Left lobe of liver (tissue), 2 donors: Measurements from ENCODE around the gene ATRNL1. TPM values are rescaled to one million over a fixed set of nuclear protein-coding genes. Genes with fewer than 3 reads are reported as not detected.
"Not testable (repeated sequence)": the region's sequence is repeated elsewhere in the genome, so short reads cannot be mapped to it uniquely, and the experiment has no call there.

ENCODE experiments used
- ATAC-seq: fragments of 200-7000 bp; cut with Tn5 transposase; one replicate; pipeline ENCODE4 v1.9.1; 2020; ENCODE audit warnings: mild to moderate bottlenecking, moderate library complexity
- DNase-seq: peaks from one replicate; pipeline ENCODE4 v3.0.0-alpha.2; 2020; ENCODE audit warnings: low spot score
- total RNA-seq: library from RNA; stranded (reverse); gene quantifications from one replicate; pipeline ENCODE4 v1.2.1, GENCODE V29; 2021
- donor health status: DM: no; HTN: no; CAD: no; lungs with moderate emphysema.
- donor health status: DM: no; HTN: yes; CAD: no.

Gene ATRNL1
- total RNA-seq, 1 donor from 2014 or later, result 1.3 TPM

GRCh38 chr10:115214829-115215228 lies 121.7 kb downstream of the ATRNL1 start:
- DNase-seq (no peak), ATAC-seq (no peak)

GRCh38 chr10:115219203-115219602 lies 126.0 kb downstream of the ATRNL1 start:
- no peak for DNase-seq
- no peak for ATAC-seq

GRCh38 chr10:115222039-115222438 lies 128.9 kb downstream of the ATRNL1 start:
- DNase-seq (no peak), ATAC-seq (no peak)

DNA sequence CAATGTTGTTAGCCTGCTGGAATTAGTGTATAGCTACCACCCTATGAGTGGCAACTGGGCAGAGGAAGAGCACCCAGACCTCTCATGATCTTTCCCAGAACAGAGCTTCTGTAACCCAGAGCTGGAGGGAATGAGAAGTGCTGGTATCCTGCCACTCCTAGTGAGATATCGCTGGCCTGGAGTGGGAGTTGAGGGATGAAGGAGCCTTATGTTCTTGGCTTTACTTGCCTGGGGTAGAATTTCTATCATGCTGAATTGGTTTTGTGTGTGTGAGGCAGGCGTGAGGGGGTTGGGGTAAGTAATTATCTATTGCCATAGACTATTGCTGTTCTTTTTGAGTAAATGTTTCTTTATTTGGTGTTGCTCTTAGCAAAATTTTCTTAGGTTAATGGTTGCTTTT lies 146.6 kb downstream of the ATRNL1 start:
- DNase-seq, result no peak
- no peak for ATAC-seq

GRCh38 chr10:115250784-115251183 lies 157.6 kb downstream of the ATRNL1 start:
- DNase-seq (no peak), ATAC-seq (no peak)

DNA sequence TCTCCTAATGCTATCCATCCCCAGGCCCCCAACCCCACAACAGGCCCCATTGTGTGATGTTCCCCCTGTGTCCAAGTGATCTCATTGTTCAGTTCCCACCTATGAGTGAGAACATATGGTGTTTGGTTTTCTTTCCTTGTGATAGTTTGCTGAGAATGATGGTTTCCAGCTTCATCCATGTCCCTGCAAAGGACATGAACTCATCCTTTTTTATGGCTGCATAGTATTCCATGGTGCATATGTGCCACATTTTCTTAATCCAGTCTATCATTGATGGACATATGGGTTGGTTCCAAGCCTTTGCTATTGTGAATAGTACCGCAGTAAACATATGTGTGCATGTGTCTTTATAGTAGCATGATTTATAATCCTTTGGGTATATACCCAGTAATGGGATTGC lies 160.6 kb downstream of the ATRNL1 start:
- ATAC-seq, DNase-seq: not testable (repeated sequence)

DNA sequence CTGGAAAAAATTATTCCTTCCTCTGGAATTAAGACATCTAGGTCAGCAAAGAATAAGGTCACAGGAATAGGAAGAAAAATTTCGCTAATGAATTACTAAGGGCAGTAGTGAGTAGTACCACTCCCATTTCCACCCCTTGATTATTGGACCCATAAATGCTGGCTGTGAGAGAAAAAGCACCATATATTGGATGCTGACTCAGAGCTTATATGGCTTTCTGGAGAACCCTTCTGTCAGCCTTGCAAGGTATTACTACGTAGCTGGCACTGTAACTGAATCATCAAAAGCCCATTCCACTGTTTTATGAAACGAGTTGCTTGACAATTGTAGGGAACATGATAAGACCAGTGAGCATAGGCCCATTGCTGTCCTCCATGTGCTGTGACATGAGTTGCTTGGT lies 179.3 kb downstream of the ATRNL1 start:
- DNase-seq (no peak), ATAC-seq (no peak)

DNA sequence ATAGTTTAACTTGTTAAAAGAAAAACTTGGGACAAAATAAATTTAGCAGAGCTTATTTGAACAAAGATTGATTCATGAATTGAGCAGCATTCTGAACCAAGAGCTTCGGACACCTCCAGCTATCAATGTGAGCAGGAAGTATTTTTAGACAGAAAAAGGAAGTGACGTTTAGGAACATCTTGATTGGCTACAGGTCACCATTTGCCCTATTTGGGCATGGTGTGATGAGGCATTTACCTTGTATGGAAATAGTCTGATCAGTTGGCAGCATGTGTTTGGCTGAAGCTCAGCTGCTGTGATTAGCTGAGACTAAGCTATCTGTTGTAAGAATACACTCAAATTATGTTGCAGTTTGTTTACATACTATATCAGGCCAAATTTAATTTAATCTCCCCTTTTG lies 185.1 kb downstream of the ATRNL1 start:
- DNase-seq (no peak), ATAC-seq (no peak)

DNA sequence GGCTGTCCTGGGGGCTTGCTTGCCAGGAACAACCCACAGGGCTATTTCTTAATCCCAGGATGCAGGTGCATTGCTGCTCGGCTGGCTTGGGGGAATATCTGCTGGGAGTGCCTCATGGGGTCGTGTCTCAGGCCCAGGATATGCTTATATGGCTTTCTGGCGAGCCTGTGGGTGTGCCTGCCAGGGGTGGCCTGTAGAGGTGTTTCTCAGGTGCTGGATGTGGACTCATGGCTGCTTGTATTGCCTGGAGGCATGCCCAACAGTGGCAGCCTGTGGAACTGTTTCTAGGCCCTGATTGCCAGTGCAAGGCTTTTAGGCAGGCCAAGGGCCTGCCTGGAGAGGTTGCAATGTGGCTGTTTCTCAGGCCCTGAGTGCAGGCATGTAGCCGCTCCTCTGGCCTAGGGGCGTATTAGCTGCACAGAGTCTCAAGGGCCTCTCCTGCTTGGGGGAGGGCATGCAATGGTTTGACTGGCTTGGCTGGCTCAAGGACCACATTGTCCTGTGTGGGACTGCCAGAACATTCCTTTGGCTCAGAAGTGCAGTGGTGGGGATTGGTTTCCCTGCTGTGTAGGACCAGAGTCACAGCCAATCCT lies 202.1 kb downstream of the ATRNL1 start:
- DNase-seq, result no peak
- ATAC-seq, result no peak

DNA sequence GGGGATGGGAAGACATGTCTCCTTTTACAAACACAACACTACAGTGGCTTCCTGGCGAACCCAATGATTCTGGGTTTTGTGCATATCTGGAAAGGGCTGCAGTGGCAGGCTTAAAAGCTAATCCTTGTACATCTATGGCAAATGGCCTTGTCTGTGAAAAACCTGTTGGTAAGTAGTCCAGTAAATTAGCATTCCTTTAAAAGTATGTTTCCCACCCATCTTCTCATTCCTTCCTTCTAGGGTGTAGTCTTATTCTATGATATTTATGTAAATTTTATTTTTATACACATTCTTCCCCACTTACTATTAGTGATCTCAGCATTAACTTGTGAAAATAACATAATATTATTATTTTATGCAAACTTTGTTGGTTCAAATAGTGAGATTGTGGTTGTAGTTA lies 206.9 kb downstream of the ATRNL1 start:
- DNase-seq (no peak), ATAC-seq (no peak)

DNA sequence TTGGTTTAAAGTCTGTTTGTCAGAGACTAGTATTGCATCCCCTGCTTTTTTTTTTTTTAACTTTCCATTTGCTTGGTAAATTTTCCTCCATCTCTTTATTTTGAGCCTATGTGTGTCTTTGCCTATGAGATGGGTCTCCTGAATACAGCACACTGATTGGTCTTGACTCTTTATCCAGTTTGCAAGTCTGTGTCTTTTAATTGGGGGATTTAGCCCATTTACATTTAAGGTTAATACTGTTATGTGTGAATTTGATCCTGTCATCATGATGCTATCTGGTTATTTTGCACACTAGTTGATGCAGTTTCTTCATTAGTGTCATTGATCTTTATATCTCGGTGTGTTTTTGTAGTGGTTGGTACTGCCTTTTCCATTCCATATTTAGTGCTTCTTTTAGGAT lies 226.5 kb downstream of the ATRNL1 start:
- ATAC-seq, DNase-seq: not testable (repeated sequence)

DNA sequence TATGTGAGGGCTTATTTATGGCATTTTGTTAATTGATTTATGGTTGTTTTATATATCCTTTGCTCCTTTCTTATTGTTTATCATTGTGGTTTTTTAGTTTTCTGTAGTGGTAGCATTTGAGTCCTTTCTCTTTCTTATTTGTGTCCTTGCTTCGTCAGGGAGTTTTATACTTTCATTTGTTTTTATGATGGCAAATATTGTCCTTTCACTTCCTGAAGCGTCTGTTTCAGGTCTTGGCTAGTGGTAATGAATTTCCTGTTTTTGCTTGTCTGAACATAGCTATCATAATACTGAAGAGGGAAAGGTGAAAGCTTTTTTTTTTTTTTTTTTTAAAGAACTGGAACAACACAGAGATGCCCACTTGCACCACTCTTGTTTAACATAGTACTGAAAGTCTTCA lies 228.2 kb downstream of the ATRNL1 start:
- DNase-seq, result no peak
- no peak for ATAC-seq

- DNase-seq (no peak), ATAC-seq (no peak)
Observed at GRCh38 chr10:115328331-115328730, 235.2 kb downstream of the ATRNL1 start.

GRCh38 chr10:115335366-115335765 lies 242.2 kb downstream of the ATRNL1 start:
- ATAC-seq (no peak), DNase-seq (no peak)

DNA sequence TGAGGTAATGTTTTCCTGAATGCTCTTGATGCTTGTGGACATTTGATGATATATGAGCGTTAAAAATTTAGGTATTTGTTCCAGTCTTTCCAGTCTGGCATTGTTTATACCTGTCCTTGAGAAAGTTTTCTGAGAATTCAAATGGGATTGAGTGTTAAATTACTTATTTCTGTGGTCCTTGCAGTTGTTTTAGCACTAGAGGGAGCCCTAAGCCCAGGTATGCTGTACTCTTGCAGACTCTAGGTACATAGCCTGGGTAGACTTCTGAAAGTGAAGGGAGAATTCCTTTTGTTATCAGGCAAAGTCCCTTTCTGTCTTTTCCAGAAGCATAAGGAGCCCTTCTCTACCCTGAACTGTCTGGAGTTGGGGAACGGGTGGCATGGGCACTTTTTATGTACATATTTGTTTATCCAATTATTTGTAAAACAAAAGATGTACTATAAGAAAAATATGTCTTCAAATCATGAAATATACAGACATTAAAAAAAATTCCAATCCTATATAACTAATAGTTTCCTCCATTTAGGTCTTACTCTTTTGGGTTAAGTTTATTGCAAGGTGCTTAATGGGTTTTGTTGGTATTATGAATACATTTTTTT lies 262.1 kb downstream of the ATRNL1 start:
- peak; percentile 95 for ATAC-seq
- DNase-seq, result no peak

- DNase-seq, ATAC-seq: not testable (repeated sequence)
Observed at GRCh38 chr10:115367920-115368319, 274.8 kb downstream of the ATRNL1 start.

GRCh38 chr10:115379064-115379463 lies 285.9 kb downstream of the ATRNL1 start:
- DNase-seq (no peak), ATAC-seq (no peak)

DNA sequence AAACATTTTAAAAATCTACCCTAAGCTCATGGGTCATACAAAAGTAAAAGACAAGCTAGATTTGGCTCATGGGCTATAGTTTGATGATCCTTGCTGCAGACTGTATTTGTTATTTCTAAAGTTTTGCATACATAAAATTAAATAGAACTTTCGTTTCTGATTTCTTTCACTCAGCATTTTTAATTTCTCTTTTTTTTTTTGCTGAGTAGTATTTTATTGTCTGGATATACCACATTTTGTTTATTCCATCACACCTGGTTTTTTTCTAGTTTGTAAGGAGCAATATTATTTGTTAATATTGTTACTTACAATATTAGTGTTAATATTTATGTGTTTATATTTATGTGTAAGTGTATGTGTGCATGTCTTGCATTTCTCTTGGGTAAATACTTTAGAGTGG lies 291.5 kb downstream of the ATRNL1 start:
- no peak for DNase-seq
- no peak for ATAC-seq

GRCh38 chr10:115390607-115391006 lies 297.4 kb downstream of the ATRNL1 start:
- ATAC-seq, result no peak

GRCh38 chr10:115398026-115398425 lies 304.9 kb downstream of the ATRNL1 start:
- ATAC-seq (no peak), DNase-seq (no peak)

More at GRCh38 chr10:115390607-115391006, 297.4 kb downstream of the ATRNL1 start:
- no peak for DNase-seq

- no peak for ATAC-seq
- DNase-seq, result no peak
Observed at GRCh38 chr10:115402699-115403098, 309.5 kb downstream of the ATRNL1 start.

GRCh38 chr10:115405838-115406237 lies 312.7 kb downstream of the ATRNL1 start:
- not testable (repeated sequence) for DNase-seq, ATAC-seq

DNA sequence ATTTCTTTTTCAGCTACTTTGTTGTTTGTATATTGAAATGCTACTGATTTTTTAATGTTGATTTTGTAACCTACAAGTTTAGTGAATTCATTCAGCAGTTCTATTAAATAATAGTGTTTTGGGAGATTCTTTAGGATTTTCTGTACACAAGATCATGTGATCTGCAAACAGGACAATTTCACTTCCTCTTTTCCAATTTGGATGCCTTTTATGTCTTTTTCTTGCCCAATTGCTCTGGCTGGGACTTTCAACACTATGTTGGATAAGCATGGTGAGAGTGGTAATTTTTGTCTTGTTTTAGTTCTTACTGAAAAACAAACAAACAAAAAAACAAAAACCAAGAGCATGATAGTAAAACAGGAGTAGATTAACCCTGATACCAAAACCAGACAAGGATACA lies 316.2 kb downstream of the ATRNL1 start:
- no peak for ATAC-seq
- DNase-seq, result no peak
